Ishikawa (cell line): ENCODE data around the gene RAB31.

Experiments
- CEBPB ChIP-seq: IDR thresholded peaks from 2 replicates; pipeline ENCODE4 v1.6.1; 2012
- CREB1 ChIP-seq: IDR thresholded peaks from 2 replicates; pipeline ENCODE4 v1.6.1; 2012; ENCODE audit warnings: low read depth
- EGR1 ChIP-seq: IDR thresholded peaks from 2 replicates; pipeline ENCODE4 v1.6.1; 2012
- EP300 ChIP-seq: IDR thresholded peaks from 2 replicates; pipeline ENCODE4 v1.6.1; 2012; ENCODE audit warnings: borderline replicate concordance
- MAX ChIP-seq: IDR thresholded peaks from 2 replicates; pipeline ENCODE4 v1.6.1; 2012
- NFIC ChIP-seq: IDR thresholded peaks from 2 replicates; pipeline ENCODE4 v1.6.1; 2012
- RAD21 ChIP-seq: IDR thresholded peaks from 2 replicates; pipeline ENCODE4 v1.6.1; 2012; ENCODE audit warnings: low read depth
- REST ChIP-seq: IDR thresholded peaks from 2 replicates; pipeline ENCODE4 v1.6.1; 2012; ENCODE audit warnings: low read depth, mild to moderate bottlenecking
- TAF1 ChIP-seq: IDR thresholded peaks from 2 replicates; pipeline ENCODE4 v1.6.1; 2012; ENCODE audit warnings: low read depth, mild to moderate bottlenecking
- TCF12 ChIP-seq: IDR thresholded peaks from 2 replicates; pipeline ENCODE4 v1.6.1; 2012; ENCODE audit warnings: low read depth
- TEAD4 ChIP-seq: IDR thresholded peaks from 2 replicates; pipeline ENCODE4 v1.6.1; 2012
- USF1 ChIP-seq: IDR thresholded peaks from 2 replicates; pipeline ENCODE4 v1.6.1; 2012
- YY1 ChIP-seq: IDR thresholded peaks from 2 replicates; pipeline ENCODE4 v1.6.1; 2012; ENCODE audit warnings: low read depth
- ZBTB7A ChIP-seq: IDR thresholded peaks from 2 replicates; pipeline ENCODE4 v1.6.1; 2012; ENCODE audit warnings: low read depth

- TF ChIP-seq ZBTB7A (no peak), TAF1 (no peak), MAX (no peak), EP300 (no peak), REST (no peak), RAD21 (no peak), EGR1 (no peak), TEAD4 (no peak), NFIC (no peak), TCF12 (no peak), CREB1 (no peak), USF1 (no peak), CEBPB (no peak), YY1 (no peak)
These were observed 197.4 kb downstream of the RAB31 start for GRCh38 chr18:9905401-9905922.
